Measurements from ENCODE around the gene DDX42.

DNA sequence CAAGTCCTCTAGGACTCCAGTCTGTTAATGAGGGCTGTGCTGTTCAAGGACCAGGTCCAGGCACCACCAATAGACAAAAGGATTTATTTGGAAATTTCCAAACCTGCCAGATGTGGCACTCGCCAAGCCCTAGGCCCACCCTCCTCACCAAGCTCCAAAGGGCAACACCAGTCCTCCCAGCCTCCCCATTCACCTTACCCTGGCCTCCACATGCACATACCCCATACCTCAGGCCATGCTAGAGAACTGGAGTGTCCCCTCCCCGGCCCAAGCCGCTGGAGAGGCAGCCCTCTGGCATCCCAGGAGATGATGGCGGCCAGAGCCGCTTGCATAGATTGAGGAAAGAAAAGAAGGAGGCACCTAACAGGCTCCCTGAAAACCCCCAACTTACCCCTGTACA lies 58.0 kb downstream of the DDX42 start:
- TF ChIP-seq, protein P1, sequence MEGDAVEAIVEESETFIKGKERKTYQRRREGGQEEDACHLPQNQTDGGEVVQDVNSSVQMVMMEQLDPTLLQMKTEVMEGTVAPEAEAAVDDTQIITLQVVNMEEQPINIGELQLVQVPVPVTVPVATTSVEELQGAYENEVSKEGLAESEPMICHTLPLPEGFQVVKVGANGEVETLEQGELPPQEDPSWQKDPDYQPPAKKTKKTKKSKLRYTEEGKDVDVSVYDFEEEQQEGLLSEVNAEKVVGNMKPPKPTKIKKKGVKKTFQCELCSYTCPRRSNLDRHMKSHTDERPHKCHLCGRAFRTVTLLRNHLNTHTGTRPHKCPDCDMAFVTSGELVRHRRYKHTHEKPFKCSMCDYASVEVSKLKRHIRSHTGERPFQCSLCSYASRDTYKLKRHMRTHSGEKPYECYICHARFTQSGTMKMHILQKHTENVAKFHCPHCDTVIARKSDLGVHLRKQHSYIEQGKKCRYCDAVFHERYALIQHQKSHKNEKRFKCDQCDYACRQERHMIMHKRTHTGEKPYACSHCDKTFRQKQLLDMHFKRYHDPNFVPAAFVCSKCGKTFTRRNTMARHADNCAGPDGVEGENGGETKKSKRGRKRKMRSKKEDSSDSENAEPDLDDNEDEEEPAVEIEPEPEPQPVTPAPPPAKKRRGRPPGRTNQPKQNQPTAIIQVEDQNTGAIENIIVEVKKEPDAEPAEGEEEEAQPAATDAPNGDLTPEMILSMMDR (IDR thresholded peaks at IDR 0.05), result no peak
- TF ChIP-seq POLR2A (IDR thresholded peaks at IDR 0.05) (no peak), EP300 (IDR thresholded peaks at IDR 0.05) (no peak)

All from suprapubic skin (tissue), 3 donors.